HEK293T (cell line): Measurements from ENCODE around the gene ATF7.

Experiments
- CTCF ChIA-PET: fragments of 350-600 bp; formaldehyde crosslinking; extraction: SDS; loops from one replicate; lab custom pipeline; 2021; ENCODE audit warnings: antibody characterized with exemption, inconsistent platforms; lab: Yijun Ruan, JAX
- POLR2A ChIA-PET: fragments of 350-600 bp; formaldehyde crosslinking; extraction: SDS; loops from one replicate; lab custom pipeline; 2020; ENCODE audit warnings: antibody characterized with exemption, inconsistent platforms; lab: Yijun Ruan, JAX
- DNase-seq: peaks from one replicate; pipeline ENCODE4 v3.0.0; 2012; ENCODE audit warnings: mixed read lengths; ENCODE audit errors: extremely low spot score
- ARNT ChIP-seq: fragments of 450-650 bp; IDR thresholded peaks from 2 replicates; pipeline ENCODE4 v1.6.1; 2017; ENCODE audit warnings: mild to moderate bottlenecking
- BHLHE40 ChIP-seq: fragments of 450-650 bp; IDR thresholded peaks from 2 replicates; pipeline ENCODE4 v1.6.1; 2016; ENCODE audit warnings: mild to moderate bottlenecking, moderate library complexity, borderline replicate concordance
- CTBP1 ChIP-seq: fragments of 450-650 bp; IDR thresholded peaks from 2 replicates; pipeline ENCODE4 v1.6.1; 2016; ENCODE audit warnings: borderline replicate concordance
- ELF4 ChIP-seq: fragments of 450-650 bp; IDR thresholded peaks from 2 replicates; pipeline ENCODE4 v1.6.1; 2017; ENCODE audit warnings: antibody characterized with exemption
- FOXA1 ChIP-seq: fragments of 450-650 bp; IDR thresholded peaks from 2 replicates; pipeline ENCODE4 v1.6.1; 2016; ENCODE audit warnings: mild to moderate bottlenecking
- FOXK2 ChIP-seq: fragments of 450-650 bp; IDR thresholded peaks from 2 replicates; pipeline ENCODE4 v1.6.1; 2016; ENCODE audit warnings: mild to moderate bottlenecking
- FOXM1 ChIP-seq: fragments of 450-650 bp; IDR thresholded peaks from 2 replicates; pipeline ENCODE4 v1.6.1; 2017; ENCODE audit warnings: mild to moderate bottlenecking, borderline replicate concordance
- HDGF ChIP-seq: fragments of 450-650 bp; IDR thresholded peaks from 2 replicates; pipeline ENCODE4 v1.6.1; 2017; ENCODE audit warnings: antibody characterized with exemption, borderline replicate concordance
- L3MBTL2 ChIP-seq: fragments of 450-650 bp; conservative IDR thresholded peaks from 2 replicates; pipeline ENCODE4 v1.6.1; 2016; ENCODE audit warnings: mild to moderate bottlenecking
- LEF1 ChIP-seq: fragments of 450-650 bp; IDR thresholded peaks from 2 replicates; pipeline ENCODE4 v1.6.1; 2017; ENCODE audit warnings: mild to moderate bottlenecking, borderline replicate concordance
- NFRKB ChIP-seq: fragments of 450-650 bp; IDR thresholded peaks from 2 replicates; pipeline ENCODE4 v1.6.1; 2016; ENCODE audit warnings: mild to moderate bottlenecking, moderate library complexity
- SP1 ChIP-seq: fragments of 450-650 bp; IDR thresholded peaks from 2 replicates; pipeline ENCODE4 v1.6.1; 2017
- SUZ12 ChIP-seq: fragments of 450-650 bp; IDR thresholded peaks from 2 replicates; pipeline ENCODE4 v1.6.1; 2016; ENCODE audit warnings: mild to moderate bottlenecking
- TARDBP ChIP-seq: fragments of 450-650 bp; IDR thresholded peaks from 2 replicates; pipeline ENCODE4 v1.6.1; 2016
- ZNF384 ChIP-seq: fragments of 450-650 bp; IDR thresholded peaks from 2 replicates; pipeline ENCODE4 v1.6.1; 2016
- TF ChIP-seq, protein P1 (sequence below): fragments of 450-650 bp; IDR thresholded peaks from 2 replicates; pipeline ENCODE4 v1.6.1; 2016

ATF7 gene

DNA sequence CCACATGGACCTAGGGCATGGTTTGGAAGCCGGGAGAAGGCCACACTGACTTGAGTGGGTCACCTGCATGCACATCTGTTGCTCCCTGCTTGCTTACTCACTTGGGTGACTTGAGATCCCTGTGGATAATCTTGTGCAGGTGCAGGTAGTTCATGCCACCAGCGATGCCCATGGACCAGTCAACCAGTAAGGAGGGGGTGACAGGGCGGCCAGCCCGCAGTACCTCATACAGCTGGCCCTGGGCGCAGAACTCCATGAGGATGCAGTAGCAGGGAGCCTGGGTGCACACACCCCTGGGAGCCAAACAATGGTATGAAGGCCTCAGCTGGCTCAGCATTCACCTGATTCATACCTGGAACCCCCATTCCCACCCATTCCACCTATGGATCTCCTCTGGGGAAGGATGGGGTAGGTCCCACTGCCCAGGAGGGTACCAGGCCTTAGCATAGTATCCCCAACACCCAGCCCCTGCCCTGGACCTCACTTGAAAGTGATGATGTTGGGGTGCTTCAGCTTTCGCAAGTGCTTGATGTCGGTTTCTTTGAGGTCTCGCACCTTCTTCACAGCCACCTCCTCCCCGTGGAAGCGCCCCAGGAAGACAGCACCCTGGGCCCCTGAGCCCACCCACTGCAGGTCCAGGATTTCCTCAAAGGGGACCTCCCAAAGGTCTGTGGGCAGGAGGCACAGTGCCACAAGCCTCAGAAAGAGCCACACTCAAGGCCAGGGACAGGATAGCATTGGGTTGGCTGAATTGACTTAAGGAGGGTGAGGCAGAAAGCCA is 140.0 kb downstream of the ATF7 start:
- CTCF ChIA-PET, result no interaction called here
- POLR2A ChIA-PET, result interaction anchor here (1.2 kb wide), 1 partner anchor 15 kb away, joined by 5 read pairs; the partner anchor contains the start of gene TARBP2
- no peak for DNase-seq
- TF ChIP-seq SUZ12 (no peak), TARDBP (no peak), ELF4 (no peak), CTBP1 (no peak), NFRKB (no peak), FOXK2 (no peak), BHLHE40 (no peak), ZNF384 (no peak), FOXM1 (no peak), ARNT (no peak)
- TF ChIP-seq, protein P1, sequence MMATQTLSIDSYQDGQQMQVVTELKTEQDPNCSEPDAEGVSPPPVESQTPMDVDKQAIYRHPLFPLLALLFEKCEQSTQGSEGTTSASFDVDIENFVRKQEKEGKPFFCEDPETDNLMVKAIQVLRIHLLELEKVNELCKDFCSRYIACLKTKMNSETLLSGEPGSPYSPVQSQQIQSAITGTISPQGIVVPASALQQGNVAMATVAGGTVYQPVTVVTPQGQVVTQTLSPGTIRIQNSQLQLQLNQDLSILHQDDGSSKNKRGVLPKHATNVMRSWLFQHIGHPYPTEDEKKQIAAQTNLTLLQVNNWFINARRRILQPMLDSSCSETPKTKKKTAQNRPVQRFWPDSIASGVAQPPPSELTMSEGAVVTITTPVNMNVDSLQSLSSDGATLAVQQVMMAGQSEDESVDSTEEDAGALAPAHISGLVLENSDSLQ, result no peak

DNA sequence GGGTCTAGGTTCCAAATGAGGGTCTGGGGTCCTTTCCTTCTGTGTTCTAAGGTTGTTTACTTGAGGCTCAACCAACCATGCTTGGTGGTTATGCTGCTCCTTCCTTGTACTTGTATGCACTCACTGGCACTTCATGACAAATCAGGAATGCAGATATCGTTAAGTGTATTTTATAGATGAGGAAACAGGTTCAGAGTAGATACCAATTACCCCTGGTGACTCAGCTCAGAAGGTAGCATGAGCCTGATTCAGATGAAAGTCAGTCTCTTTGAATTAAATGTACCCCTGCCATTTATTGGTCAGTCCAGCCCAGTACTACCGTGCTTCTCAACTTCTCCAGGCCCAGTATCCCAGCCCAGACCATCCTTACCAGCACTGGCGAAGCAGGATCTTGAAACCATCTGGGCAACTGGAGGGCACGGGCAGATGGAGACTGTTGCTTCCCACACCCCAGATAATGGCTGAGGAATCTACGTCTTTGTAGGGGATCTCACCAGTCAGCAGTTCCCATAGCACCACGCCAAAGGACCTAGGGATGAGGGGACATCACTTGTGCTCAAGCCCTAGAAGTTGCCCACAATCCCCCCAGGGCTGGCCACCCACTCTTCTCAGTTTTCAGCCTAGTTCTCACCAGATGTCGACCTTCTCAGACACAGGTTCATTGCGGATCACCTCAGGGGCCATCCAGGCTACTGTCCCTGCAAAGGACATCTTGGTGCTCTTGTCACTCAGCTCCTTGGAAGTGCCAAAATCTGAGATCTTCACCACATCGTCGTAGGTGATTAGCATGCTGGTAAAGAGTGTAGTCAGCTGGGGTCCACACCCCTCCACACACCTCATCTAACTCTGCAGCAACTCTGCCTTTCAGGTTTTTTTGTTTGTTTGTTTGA is 141.3 kb downstream of the ATF7 start:
- ChIA-PET CTCF (no interaction called here), POLR2A (interaction anchor here (0.6 kb wide), 1 partner anchor 10 kb away, joined by 3 read pairs; no protein-coding TSS in a partner anchor)
- no peak for DNase-seq
- no peak for TF ChIP-seq CTBP1
- no peak for TF ChIP-seq SP1
- TF ChIP-seq BHLHE40, result no peak
- no peak for TF ChIP-seq TARDBP
- no peak for TF ChIP-seq SUZ12
- TF ChIP-seq LEF1, result no peak
- TF ChIP-seq ZNF384, result no peak
- TF ChIP-seq, protein P1, result no peak
- TF ChIP-seq FOXM1, result no peak
- no peak for TF ChIP-seq L3MBTL2

DNA sequence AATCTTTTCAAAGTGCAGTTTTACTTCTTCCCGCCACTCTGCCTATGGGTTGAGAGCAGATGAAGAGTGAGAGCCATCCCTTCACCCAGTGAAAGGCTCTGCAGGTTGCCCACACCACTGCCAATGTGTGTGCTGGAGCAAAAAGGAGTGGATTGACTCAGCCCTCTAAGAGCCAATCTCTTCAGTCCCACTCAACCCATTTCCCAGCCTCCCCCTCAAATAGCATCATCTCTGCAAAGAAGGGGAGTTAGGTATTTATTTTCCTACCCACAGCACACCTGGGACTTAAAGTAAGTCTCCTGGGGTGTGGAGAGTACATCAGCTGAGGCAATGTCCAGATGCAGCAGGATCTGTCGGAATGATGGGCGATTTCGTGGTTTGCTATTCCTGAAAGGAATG is 142.2 kb downstream of the ATF7 start:
- ChIA-PET CTCF (no interaction called here), POLR2A (interaction anchor here (0.6 to 2.7 kb wide), 3 partner anchors 9 to 162 kb away, joined by 3 to 19 read pairs (median 3); partner anchors contain the start of gene PRR13)
- DNase-seq, result no peak
- TF ChIP-seq L3MBTL2 (no peak), BHLHE40 (no peak), HDGF (no peak), TARDBP (no peak), SUZ12 (no peak), FOXA1 (no peak), ARNT (no peak), SP1 (no peak), LEF1 (no peak), ZNF384 (no peak), ELF4 (no peak)

DNA sequence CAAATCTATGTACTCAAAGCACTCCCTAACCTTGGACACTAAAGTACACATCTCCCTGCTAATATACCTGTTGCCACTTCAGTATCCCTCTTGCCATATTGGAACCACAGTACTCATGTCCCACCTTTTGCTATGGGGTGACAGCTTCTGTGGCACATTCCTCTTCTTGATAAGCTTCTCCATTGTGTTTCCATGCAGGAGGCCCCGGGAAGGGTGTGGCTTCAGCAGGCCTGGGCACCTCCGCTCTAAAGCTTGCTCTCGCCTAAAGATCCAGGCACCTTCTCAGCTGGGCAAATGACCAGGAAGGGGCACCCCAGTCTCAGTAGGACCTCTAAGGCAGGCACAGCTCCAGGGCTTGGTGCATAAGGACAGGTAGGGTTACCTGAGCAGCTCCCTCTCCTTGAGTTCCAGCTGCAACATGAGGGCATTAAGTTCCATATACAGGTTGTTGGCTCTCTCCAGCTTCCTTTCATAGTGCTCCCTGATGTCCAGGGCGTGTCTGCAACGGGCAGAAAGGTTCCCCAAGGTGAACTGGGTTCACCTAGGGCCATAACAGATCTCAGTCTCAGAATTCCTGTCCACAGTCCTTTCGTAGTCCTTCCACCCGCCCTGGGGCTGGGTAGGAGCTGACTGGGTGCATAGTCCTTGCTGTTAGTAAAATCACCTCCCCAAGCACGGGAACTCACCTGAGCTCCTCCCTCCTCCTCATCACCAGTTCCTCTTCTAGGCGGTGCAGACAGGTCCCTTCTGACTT is 142.8 kb downstream of the ATF7 start:
- ChIA-PET POLR2A (interaction anchor here (0.6 to 2.7 kb wide), 5 partner anchors 10 to 162 kb away, joined by 3 to 19 read pairs (median 3); partner anchors contain the start of genes PRR13 and TARBP2), CTCF (interaction anchor here (1.1 kb wide), 1 partner anchor 18 kb away, joined by 3 read pairs; the partner anchor contains the start of gene TARBP2)
- DNase-seq, result no peak
- no peak for TF ChIP-seq FOXK2

DNA sequence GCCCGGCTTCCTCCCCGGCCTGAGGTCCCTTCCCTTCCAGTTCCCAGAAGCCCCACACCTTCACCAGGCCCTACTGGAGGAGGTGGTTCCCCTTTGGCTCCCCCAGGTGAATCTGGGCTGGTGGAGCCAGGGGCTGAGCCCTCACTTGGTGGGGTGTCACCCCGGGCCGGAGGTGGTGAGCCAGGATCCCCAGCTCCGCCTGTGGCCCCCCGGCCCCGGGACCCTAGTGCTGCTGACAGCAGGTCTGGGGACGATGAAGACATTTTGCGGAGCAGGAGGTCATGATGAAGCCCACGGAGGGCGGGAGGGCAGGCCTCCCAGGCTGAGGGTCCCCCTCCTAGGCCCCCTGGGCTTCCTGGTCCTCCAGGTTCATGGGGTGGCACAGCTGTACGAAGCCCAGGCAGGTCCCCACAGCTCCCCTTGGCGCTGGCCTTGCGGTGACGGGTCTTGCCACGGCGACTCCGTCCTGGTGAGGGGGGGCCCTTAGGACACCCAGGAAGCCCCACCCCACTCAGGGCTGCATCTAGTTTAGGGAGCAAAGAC is 143.5 kb downstream of the ATF7 start:
- TF ChIP-seq SUZ12 (no peak), ZNF384 (no peak), FOXA1 (no peak), ELF4 (no peak), FOXK2 (no peak), SP1 (no peak), HDGF (no peak), TARDBP (no peak), CTBP1 (no peak), BHLHE40 (no peak), ARNT (no peak), LEF1 (no peak), L3MBTL2 (no peak), FOXM1 (no peak), NFRKB (no peak)
- TF ChIP-seq, protein P1, result no peak
- POLR2A ChIA-PET, result interaction anchor here (1.1 to 2.7 kb wide), 4 partner anchors 11 to 41 kb away, joined by 3 to 19 read pairs (median 8); partner anchors contain the start of genes PRR13 and TARBP2
- no peak for DNase-seq
- CTCF ChIA-PET, result interaction anchor here (1.1 kb wide), 1 partner anchor 18 kb away, joined by 3 read pairs; the partner anchor contains the start of gene TARBP2
